Activated T-helper 17 cell treated with anti-CD3 and anti-CD28 coated beads, Interleukin-2, amount 50 U/mL, for 72 hours (primary cell): ENCODE data around the gene TRIM24. TPM values are rescaled to one million over a fixed set of nuclear protein-coding genes. Genes with fewer than 3 reads are reported as not detected.

Experiments used
- ATAC-seq: fragments of 150-1000 bp; cut with Tn5 transposase; replicated peaks from 2 replicates; pipeline ENCODE4 v1.10.0; 2021; ENCODE audit warnings: mild to moderate bottlenecking, moderate library complexity
- H3K27ac Mint-ChIP-seq: one replicate; pipeline ENCODE4 v1.8.0; 2022; ENCODE audit warnings: mixed read lengths
- H3K27me3 Mint-ChIP-seq: one replicate; pipeline ENCODE4 v1.8.0; 2022; ENCODE audit warnings: mixed read lengths
- H3K36me3 Mint-ChIP-seq: one replicate; pipeline ENCODE4 v1.8.0; 2022; ENCODE audit warnings: low read depth, mild to moderate bottlenecking, mixed read lengths
- H3K4me1 Mint-ChIP-seq: one replicate; pipeline ENCODE4 v1.8.0; 2022; ENCODE audit warnings: mixed read lengths
- H3K4me3 Mint-ChIP-seq: one replicate; pipeline ENCODE4 v1.8.0; 2022; ENCODE audit warnings: mild to moderate bottlenecking, mixed read lengths
- H3K9me3 Mint-ChIP-seq: one replicate; pipeline ENCODE4 v1.8.0; 2022; ENCODE audit warnings: mixed read lengths
- total RNA-seq, 2 donors: library from RNA; stranded (reverse); gene quantifications; one replicate each; pipeline ENCODE4 v1.2.3, GENCODE V29; 2022

Gene TRIM24
- total RNA-seq, 2 donors from 2014 or later: 8.5 to 19.4 TPM

DNA sequence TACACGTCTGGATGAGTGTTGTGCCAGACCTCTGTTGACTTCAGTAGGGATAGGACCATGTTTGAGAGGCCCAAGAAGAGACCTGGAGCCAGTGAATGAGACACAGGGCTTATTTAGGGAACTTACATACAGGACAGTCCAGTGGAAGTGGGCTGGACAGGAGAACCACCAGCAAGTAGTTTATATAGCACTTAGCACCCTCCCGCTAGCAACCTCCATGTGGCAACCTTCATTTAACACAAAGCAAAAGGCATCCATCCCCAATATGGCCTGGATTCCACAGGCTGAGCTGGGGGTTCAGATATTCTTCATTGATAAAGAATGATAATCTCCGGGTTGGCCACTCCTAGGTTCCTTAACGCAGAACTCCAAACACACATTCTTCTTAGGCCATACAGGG is 93.7 kb downstream of the TRIM24 start:
- Mint-ChIP-seq H3K4me3 (no peak overlapping the region), H3K27me3 (no peaks in the 10 kb centered on the region), H3K36me3 (peaks cover 97% of the 10 kb centered on the region), H3K4me1 (no peaks in the 10 kb centered on the region), H3K27ac (no peak overlapping the region), H3K9me3 (peaks cover 11% of the 10 kb centered on the region)
- no peak for ATAC-seq

DNA sequence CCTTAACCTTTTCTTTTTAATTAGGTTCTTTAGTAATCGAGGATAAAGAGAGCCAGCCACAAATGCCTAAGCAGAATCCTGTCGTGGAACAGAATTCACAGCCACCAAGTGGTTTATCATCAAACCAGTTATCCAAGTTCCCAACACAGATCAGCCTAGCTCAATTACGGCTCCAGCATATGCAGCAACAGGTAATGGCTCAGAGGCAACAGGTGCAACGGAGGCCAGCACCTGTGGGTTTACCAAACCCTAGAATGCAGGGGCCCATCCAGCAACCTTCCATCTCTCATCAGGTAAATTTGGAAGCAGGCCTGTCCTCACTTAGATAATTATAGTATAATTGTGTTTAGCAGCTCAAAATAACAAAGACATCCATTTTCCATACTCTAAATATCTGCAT is 94.6 kb downstream of the TRIM24 start:
- H3K27ac Mint-ChIP-seq: no peak overlapping the region
- H3K9me3 Mint-ChIP-seq: peaks cover 10% of the 10 kb centered on the region
- no peaks in the 10 kb centered on the region for H3K4me1 Mint-ChIP-seq
- no peak overlapping the region for H3K4me3 Mint-ChIP-seq
- H3K27me3 Mint-ChIP-seq: no peaks in the 10 kb centered on the region
- no peak for ATAC-seq
- H3K36me3 Mint-ChIP-seq: peaks cover 96% of the 10 kb centered on the region

DNA sequence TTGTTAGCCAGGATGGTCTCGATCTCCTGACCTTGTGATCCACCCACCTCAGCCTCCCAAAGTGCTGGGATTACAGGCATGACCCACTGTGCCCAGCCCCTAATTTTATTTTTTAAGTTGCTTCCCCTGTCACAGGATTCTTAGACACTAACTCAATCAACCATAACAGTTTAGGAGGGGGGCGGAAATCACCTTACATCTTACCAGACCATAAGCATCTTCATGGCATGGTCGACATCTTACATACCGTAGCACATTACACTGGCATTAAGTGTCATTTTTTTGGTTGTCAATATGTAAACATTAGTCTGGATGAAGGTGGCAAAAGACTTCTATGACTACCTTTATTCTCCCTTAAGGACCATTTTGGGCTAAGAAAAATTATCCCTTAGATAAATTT is 95.6 kb downstream of the TRIM24 start:
- H3K4me3 Mint-ChIP-seq: no peak overlapping the region
- H3K27ac Mint-ChIP-seq: no peak overlapping the region
- no peak for ATAC-seq
- peaks cover 3% of the 10 kb centered on the region for H3K9me3 Mint-ChIP-seq
- no peaks in the 10 kb centered on the region for H3K4me1 Mint-ChIP-seq
- H3K27me3 Mint-ChIP-seq: no peaks in the 10 kb centered on the region
- peaks cover 96% of the 10 kb centered on the region for H3K36me3 Mint-ChIP-seq

DNA sequence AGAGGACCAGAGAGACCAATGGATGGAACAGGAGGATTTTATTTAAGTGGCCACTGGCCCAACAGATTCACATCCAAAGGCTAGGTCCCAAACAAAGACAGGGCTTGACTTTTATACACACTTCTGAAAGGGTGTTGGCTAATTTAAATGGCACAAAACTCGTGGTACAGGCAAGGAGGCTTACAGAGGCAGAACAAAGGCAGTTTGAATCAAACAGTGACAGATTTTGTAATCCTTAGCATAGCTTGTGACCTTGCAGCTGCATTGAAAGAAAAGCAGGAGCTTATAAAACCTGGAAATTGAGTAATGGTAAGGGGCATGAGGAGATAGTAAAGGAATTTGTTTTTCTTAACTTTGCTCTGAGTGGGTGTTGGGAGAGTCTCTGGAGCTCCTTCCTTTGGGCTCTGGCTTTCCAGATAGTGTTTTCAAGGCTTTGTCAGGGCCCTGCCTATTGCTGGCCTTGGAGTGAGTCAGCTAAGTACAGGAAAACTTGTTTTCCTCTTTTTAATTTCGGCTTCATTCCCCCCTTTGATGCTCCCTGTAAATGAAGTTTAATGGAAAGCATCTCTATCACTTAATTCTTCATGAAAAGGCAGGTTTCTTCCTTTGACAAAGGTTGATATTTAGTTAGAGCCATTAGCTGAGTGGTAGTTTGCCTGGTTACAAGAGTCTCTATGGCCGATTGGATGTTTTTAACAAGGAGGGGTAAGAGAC is 96.9 kb downstream of the TRIM24 start:
- Mint-ChIP-seq H3K9me3 (peaks cover 5% of the 10 kb centered on the region), H3K27ac (no peak overlapping the region), H3K4me3 (no peak overlapping the region), H3K36me3 (peaks cover 96% of the 10 kb centered on the region), H3K4me1 (no peaks in the 10 kb centered on the region), H3K27me3 (no peaks in the 10 kb centered on the region)
- no peak for ATAC-seq

DNA sequence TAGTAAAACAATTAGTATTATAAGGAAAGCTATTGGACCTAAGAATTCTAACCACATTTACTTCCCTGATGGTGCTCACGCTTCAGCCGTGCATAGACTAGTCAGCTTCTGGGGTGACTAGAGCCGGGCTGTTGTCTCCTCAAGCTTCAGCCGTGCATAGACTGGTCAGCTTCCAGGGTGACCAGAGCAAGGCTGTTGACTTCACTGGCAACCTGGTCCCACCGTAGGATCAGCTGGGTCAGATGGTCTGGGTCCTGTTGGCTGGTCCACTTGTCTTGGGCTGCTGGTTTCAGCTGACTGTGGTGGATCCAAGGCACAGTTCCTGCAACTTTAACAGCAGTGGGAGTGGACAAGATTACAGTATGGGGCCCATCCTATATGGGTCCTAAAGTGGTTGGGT is 99.4 kb downstream of the TRIM24 start:
- no peak for ATAC-seq
- Mint-ChIP-seq H3K4me3 (no peak overlapping the region), H3K4me1 (no peaks in the 10 kb centered on the region), H3K9me3 (peaks cover 17% of the 10 kb centered on the region), H3K36me3 (peaks cover 94% of the 10 kb centered on the region), H3K27me3 (no peaks in the 10 kb centered on the region), H3K27ac (no peak overlapping the region)

DNA sequence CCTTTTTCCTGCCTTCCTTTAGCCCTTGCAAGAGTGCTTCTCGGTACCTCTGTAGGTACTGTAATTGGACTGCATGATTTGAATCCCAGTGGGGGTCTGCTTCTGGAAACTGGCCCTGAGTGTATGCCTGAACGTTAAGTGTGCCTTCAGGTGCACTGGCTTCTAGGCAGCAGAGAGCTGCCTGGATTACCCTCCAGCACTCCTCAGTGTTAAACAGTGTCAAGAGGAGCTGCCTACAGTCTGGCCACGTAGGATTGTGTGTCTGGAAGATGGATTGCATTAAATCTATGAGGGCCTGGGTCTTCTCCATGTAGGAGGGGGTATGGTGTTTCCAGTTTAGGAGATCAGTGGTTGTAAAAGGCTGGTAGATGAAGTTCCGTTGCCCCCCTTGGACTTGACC is 103.7 kb downstream of the TRIM24 start:
- Mint-ChIP-seq H3K4me1 (no peaks in the 10 kb centered on the region), H3K9me3 (peaks cover 21% of the 10 kb centered on the region), H3K27ac (no peak overlapping the region), H3K36me3 (peaks cover 92% of the 10 kb centered on the region), H3K4me3 (no peak overlapping the region), H3K27me3 (no peaks in the 10 kb centered on the region)
- ATAC-seq: no peak

DNA sequence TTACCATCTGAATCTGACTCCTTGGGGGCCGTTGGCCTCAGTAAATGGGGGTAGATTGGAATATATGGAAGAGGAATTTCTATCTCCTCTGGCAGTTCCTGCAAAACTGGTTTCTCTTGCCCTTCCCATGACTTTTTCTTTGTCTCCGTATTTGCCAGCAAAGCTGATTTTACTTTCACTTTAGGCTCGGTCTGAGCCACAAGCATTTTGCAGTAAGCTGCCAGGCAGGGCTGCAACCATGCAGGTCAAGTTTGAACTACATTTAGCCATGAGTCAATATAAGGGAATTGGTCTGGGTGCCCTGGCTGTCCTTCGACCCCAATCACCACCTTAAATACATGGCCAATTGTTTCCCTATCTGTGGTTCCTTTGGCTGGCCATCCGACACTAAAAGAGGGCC is 104.3 kb downstream of the TRIM24 start:
- no peak overlapping the region for H3K27ac Mint-ChIP-seq
- no peaks in the 10 kb centered on the region for H3K4me1 Mint-ChIP-seq
- H3K36me3 Mint-ChIP-seq: peaks cover 94% of the 10 kb centered on the region
- H3K27me3 Mint-ChIP-seq: no peaks in the 10 kb centered on the region
- ATAC-seq: no peak
- H3K4me3 Mint-ChIP-seq: no peak overlapping the region
- H3K9me3 Mint-ChIP-seq: peaks cover 21% of the 10 kb centered on the region

DNA sequence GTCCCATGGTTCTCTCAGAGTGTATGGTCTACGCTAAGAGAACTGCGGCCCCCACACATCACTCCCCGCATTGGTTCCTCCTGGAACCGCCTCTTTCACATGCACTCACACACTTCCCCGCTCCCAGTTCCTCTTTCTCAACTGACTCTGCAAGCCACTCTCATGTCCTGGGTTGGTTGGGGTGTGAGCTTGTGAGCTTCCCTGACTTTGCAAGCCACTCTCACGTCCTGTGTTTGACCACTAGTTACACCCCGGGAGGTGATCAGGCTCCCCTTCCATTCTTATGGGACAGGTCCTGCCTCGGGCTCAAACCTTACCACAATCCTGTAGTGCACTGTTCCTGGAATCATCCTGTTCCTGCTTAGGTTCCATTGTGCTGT is 105.0 kb downstream of the TRIM24 start:
- no peak overlapping the region for H3K4me3 Mint-ChIP-seq
- no peak for ATAC-seq
- peaks cover 21% of the 10 kb centered on the region for H3K9me3 Mint-ChIP-seq
- H3K27ac Mint-ChIP-seq: no peak overlapping the region
- H3K36me3 Mint-ChIP-seq: peaks cover 96% of the 10 kb centered on the region
- H3K4me1 Mint-ChIP-seq: no peaks in the 10 kb centered on the region
- H3K27me3 Mint-ChIP-seq: no peaks in the 10 kb centered on the region

DNA sequence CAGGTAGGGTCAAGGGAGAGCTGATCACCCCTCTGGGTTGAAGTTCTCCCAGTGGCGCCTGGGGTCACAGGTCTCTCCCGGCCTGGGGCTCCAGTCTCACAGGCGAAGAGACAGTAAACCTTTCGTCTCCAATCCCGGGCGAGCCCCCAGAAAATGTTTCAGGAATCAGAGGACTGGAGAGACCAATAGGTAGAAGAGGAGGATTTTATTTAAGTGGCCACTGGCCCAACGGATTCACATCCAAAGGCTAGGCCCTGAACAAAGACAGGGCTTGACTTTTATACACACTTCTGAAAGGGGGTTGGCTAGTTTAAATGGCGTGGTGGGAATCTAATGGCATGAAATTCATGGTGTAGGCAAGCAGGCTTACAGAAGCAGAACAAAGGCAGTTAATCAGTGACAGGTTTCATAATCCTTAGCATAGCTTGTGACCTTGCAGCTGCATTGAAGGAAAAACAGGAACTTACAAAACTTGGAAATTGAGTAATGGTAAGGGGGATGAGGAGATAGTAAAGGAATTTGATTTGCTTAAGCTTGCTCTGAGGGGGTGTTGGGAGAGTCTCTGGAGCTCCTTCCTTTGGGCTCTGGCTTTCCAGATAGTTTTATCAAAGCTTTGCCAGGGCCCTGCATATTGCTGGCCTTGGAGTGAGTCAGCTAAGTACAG is 105.5 kb downstream of the TRIM24 start:
- Mint-ChIP-seq H3K4me1 (no peaks in the 10 kb centered on the region), H3K4me3 (no peak overlapping the region), H3K27me3 (no peaks in the 10 kb centered on the region), H3K36me3 (peaks cover 96% of the 10 kb centered on the region), H3K27ac (no peak overlapping the region), H3K9me3 (peaks cover 21% of the 10 kb centered on the region)
- no peak for ATAC-seq

DNA sequence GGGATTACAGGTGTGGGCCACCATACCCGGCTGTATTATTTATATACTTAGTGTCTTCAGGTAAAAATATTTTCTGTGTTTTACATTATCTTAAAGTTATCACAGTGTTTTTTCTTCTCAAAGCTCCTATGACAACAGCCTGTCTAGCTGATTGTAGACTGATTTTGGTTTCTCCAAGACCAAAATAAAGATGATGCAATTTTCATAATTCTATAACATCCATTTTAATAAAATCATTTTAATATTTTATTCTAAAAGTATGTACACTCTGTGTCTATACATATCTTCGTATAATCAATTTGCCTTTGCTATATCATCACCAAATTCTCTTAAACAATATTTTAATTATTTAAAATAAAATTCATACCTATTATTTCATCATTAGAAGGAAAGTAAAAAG is 108.6 kb downstream of the TRIM24 start:
- no peaks in the 10 kb centered on the region for H3K4me1 Mint-ChIP-seq

DNA sequence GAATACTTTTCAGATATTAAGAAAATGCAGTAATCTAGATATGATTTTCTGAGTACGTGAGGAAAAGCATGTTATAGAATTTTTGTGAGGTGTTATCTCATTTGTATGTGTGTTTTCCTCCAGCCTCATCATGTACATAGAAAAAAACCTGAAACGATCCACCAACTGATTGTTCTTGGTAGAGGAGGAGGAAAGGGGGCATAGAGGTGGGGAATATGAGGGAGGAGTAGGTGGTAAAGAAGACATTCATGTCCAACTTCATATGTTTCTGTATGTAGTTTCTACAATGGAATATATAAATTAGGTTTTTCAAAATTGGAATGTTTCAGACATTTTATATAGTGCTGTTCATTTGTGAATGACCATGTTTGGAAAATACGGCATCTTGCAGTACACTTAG is 109.4 kb downstream of the TRIM24 start:
- ATAC-seq: no peak
- H3K36me3 Mint-ChIP-seq: peaks cover 94% of the 10 kb centered on the region
- H3K9me3 Mint-ChIP-seq: peaks cover 7% of the 10 kb centered on the region
- no peaks in the 10 kb centered on the region for H3K27me3 Mint-ChIP-seq
- no peak overlapping the region for H3K4me3 Mint-ChIP-seq
- no peak overlapping the region for H3K27ac Mint-ChIP-seq
- H3K4me1 Mint-ChIP-seq: no peaks in the 10 kb centered on the region

More for the DNA sequence above, 108.6 kb downstream of the TRIM24 start:
- no peak overlapping the region for H3K27ac Mint-ChIP-seq
- H3K36me3 Mint-ChIP-seq: peaks cover 94% of the 10 kb centered on the region
- no peak overlapping the region for H3K4me3 Mint-ChIP-seq
- ATAC-seq: no peak
- H3K27me3 Mint-ChIP-seq: no peaks in the 10 kb centered on the region
- peaks cover 12% of the 10 kb centered on the region for H3K9me3 Mint-ChIP-seq

DNA sequence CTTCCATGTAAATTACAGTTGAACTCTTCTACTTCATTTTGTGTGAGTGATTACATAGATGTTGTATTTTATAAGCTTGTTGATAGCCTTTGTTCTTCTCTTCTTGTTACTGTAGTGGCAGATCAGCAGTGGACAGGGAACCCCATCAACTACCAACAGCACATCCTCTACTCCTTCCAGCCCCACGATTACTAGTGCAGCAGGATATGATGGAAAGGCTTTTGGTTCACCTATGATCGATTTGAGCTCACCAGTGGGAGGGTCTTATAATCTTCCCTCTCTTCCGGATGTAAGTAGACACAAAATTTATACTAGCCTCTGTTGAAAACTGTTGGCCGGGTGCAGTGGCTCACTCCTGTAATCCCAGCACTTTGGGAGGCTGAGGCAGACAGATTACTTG is 110.7 kb downstream of the TRIM24 start:
- H3K36me3 Mint-ChIP-seq: peaks cover 87% of the 10 kb centered on the region
- H3K27me3 Mint-ChIP-seq: no peaks in the 10 kb centered on the region
- no peaks in the 10 kb centered on the region for H3K9me3 Mint-ChIP-seq
- H3K27ac Mint-ChIP-seq: no peak overlapping the region
- H3K4me1 Mint-ChIP-seq: no peaks in the 10 kb centered on the region
- no peak for ATAC-seq
- no peak overlapping the region for H3K4me3 Mint-ChIP-seq

DNA sequence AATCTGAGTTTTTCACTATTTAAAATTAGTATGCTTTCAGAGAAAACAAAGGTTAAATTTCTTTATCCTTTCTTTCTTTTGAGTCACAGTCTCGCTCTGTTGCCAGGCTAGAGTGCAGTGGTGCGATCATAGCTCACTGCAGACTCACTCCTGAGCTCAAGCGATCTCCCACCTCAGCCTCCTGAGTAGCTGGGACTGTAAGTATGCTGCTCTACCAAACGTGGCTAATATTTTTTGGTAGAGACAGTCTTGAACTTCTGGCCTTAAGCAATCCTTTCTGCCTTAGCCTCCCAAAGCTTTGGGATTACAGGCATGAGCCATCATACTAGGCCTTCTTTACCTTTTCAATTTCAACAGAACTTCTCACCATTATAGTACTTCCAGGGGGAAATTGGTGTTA is 113.7 kb downstream of the TRIM24 start:
- peaks cover 86% of the 10 kb centered on the region for H3K36me3 Mint-ChIP-seq
- H3K4me1 Mint-ChIP-seq: no peaks in the 10 kb centered on the region
- no peak overlapping the region for H3K4me3 Mint-ChIP-seq
- H3K9me3 Mint-ChIP-seq: no peaks in the 10 kb centered on the region
- no peaks in the 10 kb centered on the region for H3K27me3 Mint-ChIP-seq
- no peak for ATAC-seq
- H3K27ac Mint-ChIP-seq: no peak overlapping the region

DNA sequence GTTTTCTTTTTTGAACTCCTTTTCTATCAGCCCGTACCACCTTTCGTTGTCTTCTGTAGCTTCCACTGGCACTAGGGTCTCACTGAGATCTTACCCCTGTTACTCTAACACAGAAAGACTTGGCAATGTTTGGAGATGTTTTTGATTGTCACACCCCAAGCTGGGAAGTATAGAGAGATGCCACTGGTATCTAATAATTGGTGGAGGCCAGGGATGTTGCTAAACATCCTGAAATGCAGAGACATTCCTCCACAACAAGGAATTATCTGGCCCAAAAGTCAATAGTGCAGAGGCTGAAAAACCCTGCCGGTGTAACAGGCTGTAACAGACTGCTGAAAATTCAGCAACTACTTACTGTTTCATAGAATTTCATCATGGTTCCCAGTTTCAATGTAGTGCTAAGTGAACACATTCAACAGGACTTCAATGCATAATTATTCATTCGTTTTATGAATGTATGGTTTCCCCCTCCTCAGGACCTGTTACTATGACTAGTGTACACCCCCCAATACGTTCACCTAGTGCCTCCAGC is 115.9 kb downstream of the TRIM24 start:
- peaks cover 86% of the 10 kb centered on the region for H3K36me3 Mint-ChIP-seq
- no peak overlapping the region for H3K27ac Mint-ChIP-seq
- H3K9me3 Mint-ChIP-seq: no peaks in the 10 kb centered on the region

DNA sequence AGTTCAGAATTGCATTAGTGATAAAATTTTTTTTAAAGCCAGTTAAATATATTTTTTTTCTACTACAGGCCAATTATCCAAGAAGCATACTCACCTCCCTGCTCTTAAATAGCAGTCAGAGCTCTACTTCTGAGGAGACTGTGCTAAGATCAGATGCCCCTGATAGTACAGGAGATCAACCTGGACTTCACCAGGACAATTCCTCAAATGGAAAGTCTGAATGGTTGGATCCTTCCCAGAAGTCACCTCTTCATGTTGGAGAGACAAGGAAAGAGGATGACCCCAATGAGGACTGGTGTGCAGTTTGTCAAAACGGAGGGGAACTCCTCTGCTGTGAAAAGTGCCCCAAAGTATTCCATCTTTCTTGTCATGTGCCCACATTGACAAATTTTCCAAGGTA is 119.1 kb downstream of the TRIM24 start:
- Mint-ChIP-seq H3K9me3 (no peaks in the 10 kb centered on the region), H3K36me3 (peaks cover 89% of the 10 kb centered on the region), H3K27ac (no peak overlapping the region), H3K27me3 (no peaks in the 10 kb centered on the region), H3K4me1 (no peaks in the 10 kb centered on the region), H3K4me3 (no peak overlapping the region)
- ATAC-seq: no peak

More for the DNA sequence above, 115.9 kb downstream of the TRIM24 start:
- no peaks in the 10 kb centered on the region for H3K27me3 Mint-ChIP-seq
- H3K4me1 Mint-ChIP-seq: no peaks in the 10 kb centered on the region
- ATAC-seq: no peak
- no peak overlapping the region for H3K4me3 Mint-ChIP-seq
